Measurements from ENCODE around the gene IL1RAPL2.

Gene IL1RAPL2

GRCh38 chrX:104564921-104565703 is 887 bp upstream of the IL1RAPL2 start:
- TF ChIP-seq FOXM1 (IDR thresholded peaks at IDR 0.05; ENCODE audit: borderline replicate concordance, low read depth) (no peak), ZBTB7A (IDR thresholded peaks at IDR 0.05; ENCODE audit: low read depth) (no peak), MAX (IDR thresholded peaks at IDR 0.05) (no peak), YY1 (IDR thresholded peaks at IDR 0.05; ENCODE audit: low read depth) (no peak), CEBPB (IDR thresholded peaks at IDR 0.05) (no peak)

GRCh38 chrX:104566681-104567501 is 892 bp downstream of the IL1RAPL2 start:
- TF ChIP-seq TCF12 (IDR thresholded peaks at IDR 0.05; ENCODE audit: low read depth) (no peak), TEAD4 (IDR thresholded peaks at IDR 0.05) (no peak), YY1 (IDR thresholded peaks at IDR 0.05; ENCODE audit: low read depth) (no peak), CEBPB (IDR thresholded peaks at IDR 0.05) (no peak), USF1 (IDR thresholded peaks at IDR 0.05) (no peak), REST (IDR thresholded peaks at IDR 0.05; ENCODE audit: low read depth) (no peak), RAD21 (IDR thresholded peaks at IDR 0.05; ENCODE audit: low read depth) (no peak), TAF1 (IDR thresholded peaks at IDR 0.05; ENCODE audit: low read depth) (no peak), MAX (IDR thresholded peaks at IDR 0.05) (no peak), EGR1 (IDR thresholded peaks at IDR 0.05) (no peak), CREB1 (IDR thresholded peaks at IDR 0.05; ENCODE audit: low read depth) (no peak), ZBTB7A (IDR thresholded peaks at IDR 0.05; ENCODE audit: low read depth) (no peak), NFIC (IDR thresholded peaks at IDR 0.05) (no peak), EP300 (IDR thresholded peaks at IDR 0.05; ENCODE audit: borderline replicate concordance) (no peak), FOXM1 (IDR thresholded peaks at IDR 0.05; ENCODE audit: borderline replicate concordance, low read depth) (no peak)

- TF ChIP-seq TAF1 (IDR thresholded peaks at IDR 0.05; ENCODE audit: low read depth) (no peak), EGR1 (IDR thresholded peaks at IDR 0.05) (no peak), EP300 (IDR thresholded peaks at IDR 0.05; ENCODE audit: borderline replicate concordance) (no peak), MAX (IDR thresholded peaks at IDR 0.05) (no peak), RAD21 (IDR thresholded peaks at IDR 0.05; ENCODE audit: low read depth) (no peak), YY1 (IDR thresholded peaks at IDR 0.05; ENCODE audit: low read depth) (no peak), CREB1 (IDR thresholded peaks at IDR 0.05; ENCODE audit: low read depth) (no peak), ZBTB7A (IDR thresholded peaks at IDR 0.05; ENCODE audit: low read depth) (no peak), TEAD4 (IDR thresholded peaks at IDR 0.05) (no peak), NFIC (IDR thresholded peaks at IDR 0.05) (no peak), TCF12 (IDR thresholded peaks at IDR 0.05; ENCODE audit: low read depth) (no peak), FOXM1 (IDR thresholded peaks at IDR 0.05; ENCODE audit: borderline replicate concordance, low read depth) (no peak), CEBPB (IDR thresholded peaks at IDR 0.05) (no peak), REST (IDR thresholded peaks at IDR 0.05; ENCODE audit: low read depth) (no peak), USF1 (IDR thresholded peaks at IDR 0.05) (no peak)
Measured at GRCh38 chrX:104567506-104567905, 1.5 kb downstream of the IL1RAPL2 start.

GRCh38 chrX:104568304-104568915 is 2.4 kb downstream of the IL1RAPL2 start:
- TF ChIP-seq REST (IDR thresholded peaks at IDR 0.05; ENCODE audit: low read depth), result no peak
- TF ChIP-seq YY1 (IDR thresholded peaks at IDR 0.05; ENCODE audit: low read depth), result no peak
- TF ChIP-seq EGR1 (IDR thresholded peaks at IDR 0.05), result no peak
- TF ChIP-seq RAD21 (IDR thresholded peaks at IDR 0.05; ENCODE audit: low read depth), result no peak
- no peak for TF ChIP-seq TAF1 (IDR thresholded peaks at IDR 0.05; ENCODE audit: low read depth)
- TF ChIP-seq TCF12 (IDR thresholded peaks at IDR 0.05; ENCODE audit: low read depth), result no peak
- TF ChIP-seq TEAD4 (IDR thresholded peaks at IDR 0.05), result no peak
- TF ChIP-seq MAX (IDR thresholded peaks at IDR 0.05), result no peak
- TF ChIP-seq FOXM1 (IDR thresholded peaks at IDR 0.05; ENCODE audit: borderline replicate concordance, low read depth), result no peak
- TF ChIP-seq EP300 (IDR thresholded peaks at IDR 0.05; ENCODE audit: borderline replicate concordance), result no peak
- TF ChIP-seq CREB1 (IDR thresholded peaks at IDR 0.05; ENCODE audit: low read depth), result no peak
- TF ChIP-seq NFIC (IDR thresholded peaks at IDR 0.05), result no peak
